OCI-LY3 (cell line): Measurements from ENCODE around the gene TRPC4AP.

ENCODE experiments used
- H2AFZ ChIP-seq: fragments of 200-600, 300-600 bp; shearing (Covaris generic); 2 replicates; pipeline ENCODE4 v1.6.0; 2014; ENCODE audit warnings: antibody characterized with exemption, low read depth, low read length
- H3K27ac ChIP-seq: fragments of 200-600, 300-600 bp; sonication (generic); 2 replicates; pipeline ENCODE4 v1.5.1; 2014; ENCODE audit warnings: mild to moderate bottlenecking, low read length, moderate library complexity, mixed read lengths
- H3K27me3 ChIP-seq: fragments of 200-600, 300-600 bp; sonication (generic); 2 replicates; pipeline ENCODE4 v1.6.1; 2014; ENCODE audit warnings: low read depth, low read length, mixed read lengths
- H3K36me3 ChIP-seq: fragments of 200-600, 300-600 bp; sonication (generic); replicated peaks from 2 replicates; pipeline ENCODE3; 2014; ENCODE audit warnings: low read depth, low read length, mixed read lengths
- H3K4me1 ChIP-seq: fragments of 300-600, 200-600 bp; sonication (generic); 2 replicates; pipeline ENCODE4 v1.6.1; 2014; ENCODE audit warnings: low read length, mixed read lengths
- H3K4me2 ChIP-seq: fragments of 200-600, 300-600 bp; sonication (generic); 2 replicates; pipeline ENCODE4 v1.6.1; 2014; ENCODE audit warnings: low read length, mixed read lengths
- H3K4me3 ChIP-seq: fragments of 300-600, 200-600 bp; sonication (generic); 2 replicates; pipeline ENCODE4 v1.5.1; 2014; ENCODE audit warnings: antibody characterized with exemption, mild to moderate bottlenecking, low read length, moderate library complexity
- H3K79me2 ChIP-seq: fragments of 300-600, 200-600 bp; shearing (Covaris generic); 2 replicates; pipeline ENCODE4 v1.6.1; 2014; ENCODE audit warnings: mild to moderate bottlenecking, low read length, mixed read lengths
- H3K9ac ChIP-seq: fragments of 300-600, 200-600 bp; shearing (Covaris generic); 2 replicates; pipeline ENCODE4 v1.6.0; 2014; ENCODE audit warnings: mild to moderate bottlenecking, low read length, moderate library complexity
- H3K9me3 ChIP-seq: fragments of 200-600, 300-600 bp; shearing (Covaris generic); 2 replicates; pipeline ENCODE4 v1.6.1; 2014; ENCODE audit warnings: low read length, mixed read lengths; ENCODE audit not compliant: insufficient read depth
- H4K20me1 ChIP-seq: fragments of 200-600, 300-600 bp; sonication (generic); 2 replicates; pipeline ENCODE4 v1.6.1; 2016; ENCODE audit warnings: low read length, mixed read lengths; ENCODE audit not compliant: insufficient read depth
- EZH2phosphoT487 ChIP-seq: fragments of 200-600 bp; shearing (Covaris generic); IDR thresholded peaks from 2 replicates; pipeline ENCODE4 v1.6.1; 2018; ENCODE audit warnings: antibody characterized with exemption, mixed run types, low read depth
- TF ChIP-seq, protein P1 (sequence below): fragments of 200-600, 300-600 bp; sonication (generic); IDR thresholded peaks from 2 replicates; pipeline ENCODE4 v1.5.1; 2014; ENCODE audit warnings: antibody characterized with exemption, low read length, low read depth

The TRPC4AP gene

DNA sequence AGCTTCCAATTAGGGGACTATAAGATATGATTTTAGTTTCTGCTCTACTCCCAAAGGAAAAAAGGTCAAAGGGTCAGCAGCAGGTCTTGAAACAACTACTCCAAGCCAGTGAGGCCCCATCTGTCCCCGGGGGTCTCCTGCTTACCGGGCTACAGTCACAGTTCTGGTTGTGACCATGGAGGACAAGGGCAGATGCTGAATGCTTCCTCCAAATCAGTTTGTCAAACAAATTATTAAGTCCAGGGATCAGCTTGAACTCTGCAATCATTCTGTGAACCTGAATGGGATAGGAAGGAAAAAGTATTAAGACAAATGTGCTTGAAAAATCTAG is 76.8 kb downstream of the TRPC4AP start:
- Histone ChIP-seq H3K79me2 (no peaks in the 10 kb centered on the region; the same call in 1 of the 2 replicates), H3K27ac (no peak overlapping the region), H3K4me3 (no peak overlapping the region), H3K36me3 (peaks cover 48% of the 10 kb centered on the region), H2AFZ (no peak overlapping the region), H3K27me3 (no peaks in the 10 kb centered on the region), H3K4me2 (no peak overlapping the region), H3K9ac (no peak overlapping the region), H4K20me1 (0 out of 2 replicates have a peak, but pooled peaks cover 3% of the 10 kb centered on the region), H3K9me3 (no peaks in the 10 kb centered on the region), H3K4me1 (peaks cover 20% of the 10 kb centered on the region)
- TF ChIP-seq, protein P1, sequence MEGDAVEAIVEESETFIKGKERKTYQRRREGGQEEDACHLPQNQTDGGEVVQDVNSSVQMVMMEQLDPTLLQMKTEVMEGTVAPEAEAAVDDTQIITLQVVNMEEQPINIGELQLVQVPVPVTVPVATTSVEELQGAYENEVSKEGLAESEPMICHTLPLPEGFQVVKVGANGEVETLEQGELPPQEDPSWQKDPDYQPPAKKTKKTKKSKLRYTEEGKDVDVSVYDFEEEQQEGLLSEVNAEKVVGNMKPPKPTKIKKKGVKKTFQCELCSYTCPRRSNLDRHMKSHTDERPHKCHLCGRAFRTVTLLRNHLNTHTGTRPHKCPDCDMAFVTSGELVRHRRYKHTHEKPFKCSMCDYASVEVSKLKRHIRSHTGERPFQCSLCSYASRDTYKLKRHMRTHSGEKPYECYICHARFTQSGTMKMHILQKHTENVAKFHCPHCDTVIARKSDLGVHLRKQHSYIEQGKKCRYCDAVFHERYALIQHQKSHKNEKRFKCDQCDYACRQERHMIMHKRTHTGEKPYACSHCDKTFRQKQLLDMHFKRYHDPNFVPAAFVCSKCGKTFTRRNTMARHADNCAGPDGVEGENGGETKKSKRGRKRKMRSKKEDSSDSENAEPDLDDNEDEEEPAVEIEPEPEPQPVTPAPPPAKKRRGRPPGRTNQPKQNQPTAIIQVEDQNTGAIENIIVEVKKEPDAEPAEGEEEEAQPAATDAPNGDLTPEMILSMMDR, result no peak
- TF ChIP-seq EZH2phosphoT487, result no peak

DNA sequence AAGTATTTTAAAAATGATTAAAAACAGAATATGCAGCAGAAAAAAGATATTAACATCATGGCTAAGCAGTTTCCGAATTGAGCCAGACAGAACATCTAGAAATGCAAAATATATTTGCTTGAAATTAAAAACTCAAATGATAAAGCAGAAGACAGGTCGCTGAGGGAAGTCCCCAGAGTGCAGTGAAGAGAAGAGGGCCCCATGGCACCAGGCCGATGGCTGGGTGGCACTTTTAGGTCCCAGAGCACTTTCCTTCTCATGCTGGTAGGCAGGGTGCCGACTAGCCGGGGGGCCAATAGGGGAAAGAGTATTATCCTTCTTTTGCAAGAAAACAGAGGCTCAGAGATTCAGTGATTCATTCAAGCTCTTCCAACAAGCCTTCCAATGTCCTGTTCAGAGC is 78.1 kb downstream of the TRPC4AP start:
- Histone ChIP-seq H3K9me3 (no peaks in the 10 kb centered on the region), H2AFZ (no peak overlapping the region), H3K4me1 (peaks cover 20% of the 10 kb centered on the region), H3K36me3 (peaks cover 52% of the 10 kb centered on the region), H4K20me1 (no peaks in the 10 kb centered on the region), H3K79me2 (no peaks in the 10 kb centered on the region; the same call in 1 of the 2 replicates), H3K27ac (peak overlapping the region; percentile 76), H3K9ac (peak overlapping the region; percentile 36; the same call in 1 of the 2 replicates), H3K4me3 (peak overlapping the region; percentile 25; the same call in 1 of the 2 replicates), H3K27me3 (no peaks in the 10 kb centered on the region), H3K4me2 (peak overlapping the region; percentile 65)
- TF ChIP-seq, protein P1, result no peak

DNA sequence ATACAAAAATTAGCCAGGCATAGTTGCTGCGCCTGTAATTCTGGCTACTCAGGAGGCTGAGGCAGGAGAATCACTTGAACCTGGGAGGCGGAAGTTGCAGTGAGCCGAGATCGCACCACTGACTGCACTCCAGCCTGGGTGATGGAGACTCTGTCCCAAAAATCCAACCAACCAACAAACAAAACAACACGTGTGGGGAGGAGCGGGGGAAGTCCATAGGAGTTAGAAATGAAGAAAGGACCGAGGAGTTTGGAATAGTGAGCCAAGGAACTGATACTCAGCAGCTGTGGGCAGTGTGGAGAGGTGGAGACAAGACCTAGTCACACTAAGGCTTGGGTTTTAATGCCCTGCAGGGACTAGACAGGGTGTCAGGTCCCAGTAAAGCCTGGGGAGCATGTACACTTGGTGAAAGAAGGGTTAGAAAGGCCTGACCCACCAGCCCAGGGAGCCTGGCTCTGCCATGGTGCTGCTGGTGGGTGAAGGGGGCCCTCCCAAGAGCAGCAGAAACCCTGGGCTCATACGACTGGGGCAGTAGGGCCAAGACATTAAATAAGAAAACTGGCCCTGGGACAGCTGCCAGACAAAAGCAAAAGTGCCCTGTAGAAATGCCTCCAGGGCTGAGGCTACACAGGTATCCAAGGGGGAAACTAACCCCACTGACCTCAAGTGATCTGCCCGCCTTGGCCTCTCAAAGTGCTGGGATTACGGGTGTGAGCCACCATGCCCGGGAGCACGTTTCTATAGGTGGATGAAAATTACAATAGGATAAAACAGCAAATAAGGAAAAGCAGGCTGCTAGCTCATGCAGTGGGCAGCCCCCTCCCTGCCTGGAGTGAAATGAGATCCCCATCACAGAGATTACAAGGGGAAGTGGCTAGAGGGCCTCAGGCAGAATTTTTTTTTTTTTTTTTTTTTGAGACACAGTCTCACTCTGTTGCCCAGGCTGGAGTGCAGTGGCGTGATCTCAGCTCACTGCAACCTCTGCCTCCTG is 78.9 kb downstream of the TRPC4AP start:
- Histone ChIP-seq H3K4me2 (peak overlapping the region; percentile 65), H3K9me3 (no peaks in the 10 kb centered on the region), H3K4me3 (peak overlapping the region; percentile 25; the same call in 1 of the 2 replicates), H3K4me1 (peaks cover 20% of the 10 kb centered on the region), H3K9ac (peak overlapping the region; percentile 36; the same call in 1 of the 2 replicates), H2AFZ (no peak overlapping the region), H3K79me2 (no peaks in the 10 kb centered on the region; the same call in 1 of the 2 replicates), H3K36me3 (peaks cover 54% of the 10 kb centered on the region), H3K27ac (peak overlapping the region; percentile 76), H3K27me3 (no peaks in the 10 kb centered on the region), H4K20me1 (no peaks in the 10 kb centered on the region)
- TF ChIP-seq, protein P1, result no peak
- no peak for TF ChIP-seq EZH2phosphoT487
